Activated CD4-positive, alpha-beta T cell treated with anti-CD3 and anti-CD28 coated beads for 36 hours (primary cell): ENCODE data around the gene CCDC91. TPM values are rescaled to one million over a fixed set of nuclear protein-coding genes. Genes with fewer than 3 reads are reported as not detected.

Source experiments
- ATAC-seq: fragments of 200-7000 bp; cut with Tn5 transposase; one replicate; pipeline ENCODE4 v1.10.0; 2021; ENCODE audit warnings: mild to moderate bottlenecking, moderate library complexity
- CTCF ChIA-PET: fragments of 350-600 bp; sonication (Branson Sonifier 250); formaldehyde crosslinking; loops from one replicate; lab custom pipeline; 2021; ENCODE audit warnings: antibody characterized with exemption; lab: Charles Lee
- POLR2A ChIA-PET: fragments of 350-600 bp; sonication (Branson Sonifier 250); formaldehyde crosslinking; loops from one replicate; lab custom pipeline; 2021; ENCODE audit warnings: antibody characterized with exemption, inconsistent platforms; lab: Charles Lee
- DNase-seq: peaks from one replicate; pipeline ENCODE4 v3.0.0-alpha.2; 2020
- H3K27ac Mint-ChIP-seq: one replicate; pipeline ENCODE4 v1.8.0; 2021; ENCODE audit warnings: mixed read lengths
- H3K27me3 Mint-ChIP-seq: one replicate; pipeline ENCODE4 v1.8.0; 2021; ENCODE audit warnings: mixed read lengths
- H3K36me3 Mint-ChIP-seq: one replicate; pipeline ENCODE4 v1.8.0; 2021; ENCODE audit warnings: low read depth, mixed read lengths
- H3K4me1 Mint-ChIP-seq: one replicate; pipeline ENCODE4 v1.8.0; 2021; ENCODE audit warnings: mixed read lengths
- H3K4me3 Mint-ChIP-seq: one replicate; pipeline ENCODE4 v1.8.0; 2021; ENCODE audit warnings: mild to moderate bottlenecking, moderate library complexity, mixed read lengths
- H3K9me3 Mint-ChIP-seq: one replicate; pipeline ENCODE4 v1.8.0; 2021; ENCODE audit warnings: low read depth, mixed read lengths
- intact Hi-C, 2 experiments: fragments of 100-400 bp; cut with DNase I in 1 of 2; cut with micrococcal nuclease in 1 of 2; formaldehyde crosslinking; loops; one replicate each; pipeline versions ENCODE4 v1.14.2 to v1.15.1; 2022 to 2024; cut with DNase I, micrococcal nuclease
- total RNA-seq, 2 experiments: library from RNA; stranded (reverse); gene quantifications; one replicate each; pipeline ENCODE4 v1.2.3, GENCODE V29; 2021

The CCDC91 gene
- total RNA-seq, 2 experiments from 2014 or later: 13.9 to 16.0 TPM

DNA sequence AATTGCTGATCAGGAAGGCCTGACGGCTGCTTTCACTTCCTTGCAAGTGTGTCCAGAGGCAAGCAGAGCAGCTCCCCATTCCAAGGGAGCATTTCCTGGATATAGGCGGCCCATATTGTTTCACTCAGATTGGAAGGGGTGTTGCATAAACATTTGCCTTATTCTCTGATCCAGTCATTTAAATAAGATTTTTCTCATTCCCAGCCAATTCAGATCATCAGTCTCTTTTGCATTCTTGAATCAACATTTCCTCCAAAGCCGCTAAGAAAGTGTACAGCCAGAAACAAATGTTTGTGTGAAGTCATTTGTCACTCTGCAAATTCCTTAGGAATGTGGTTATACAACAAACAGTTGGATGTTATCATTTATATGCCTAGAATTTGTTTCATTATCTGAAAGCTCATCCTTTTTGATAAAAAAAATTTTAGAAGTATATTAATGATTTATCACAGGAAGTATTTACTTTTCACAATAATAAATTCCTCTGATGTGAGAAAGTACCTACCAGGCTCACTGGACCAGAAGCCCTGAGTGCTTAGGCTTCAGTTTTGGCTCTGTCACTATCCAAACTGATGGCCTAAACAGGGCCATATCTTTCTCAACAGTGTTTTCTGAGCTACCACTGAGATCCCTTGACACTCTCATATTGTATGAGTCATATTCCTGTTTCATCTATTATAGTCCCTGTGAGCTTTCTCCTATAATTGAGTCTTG is 379.6 kb downstream of the CCDC91 start:
- Mint-ChIP-seq H3K9me3 (no peaks in the 10 kb centered on the region), H3K4me3 (no peak overlapping the region), H3K27me3 (no peaks in the 10 kb centered on the region), H3K27ac (no peak overlapping the region), H3K4me1 (no peaks in the 10 kb centered on the region), H3K36me3 (peaks cover 3% of the 10 kb centered on the region)
- DNase-seq (no peak), ATAC-seq (peak; percentile 85)
- ChIA-PET CTCF (no interaction called here), POLR2A (no interaction called here)
- intact Hi-C loops: no loop called here

DNA sequence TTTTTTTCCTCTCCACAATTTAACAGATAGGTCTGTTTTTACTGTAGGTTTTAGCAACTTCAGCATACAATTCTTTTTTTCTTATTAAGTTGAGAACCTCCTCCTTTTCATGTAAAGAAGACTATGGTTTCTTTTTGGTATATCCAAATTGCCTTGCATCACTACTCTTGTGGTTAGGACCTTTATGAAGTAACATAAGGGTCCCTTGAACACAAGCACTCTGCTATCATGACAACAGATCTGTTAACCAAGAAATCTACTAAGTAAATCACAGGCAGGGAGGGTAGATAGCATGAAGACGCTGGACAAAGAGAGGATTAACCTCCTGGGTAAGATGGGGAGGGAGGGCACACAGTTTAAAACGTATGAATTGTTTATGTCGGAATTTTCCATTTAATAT is 380.6 kb downstream of the CCDC91 start:
- ChIA-PET CTCF (no interaction called here), POLR2A (no interaction called here)
- intact Hi-C loops: no loop called here
- no peaks in the 10 kb centered on the region for H3K36me3 Mint-ChIP-seq
- H3K9me3 Mint-ChIP-seq: no peaks in the 10 kb centered on the region
- no peak overlapping the region for H3K4me3 Mint-ChIP-seq
- H3K4me1 Mint-ChIP-seq: no peaks in the 10 kb centered on the region
- H3K27ac Mint-ChIP-seq: no peak overlapping the region
- DNase-seq (no peak), ATAC-seq (no peak)
- H3K27me3 Mint-ChIP-seq: no peaks in the 10 kb centered on the region

DNA sequence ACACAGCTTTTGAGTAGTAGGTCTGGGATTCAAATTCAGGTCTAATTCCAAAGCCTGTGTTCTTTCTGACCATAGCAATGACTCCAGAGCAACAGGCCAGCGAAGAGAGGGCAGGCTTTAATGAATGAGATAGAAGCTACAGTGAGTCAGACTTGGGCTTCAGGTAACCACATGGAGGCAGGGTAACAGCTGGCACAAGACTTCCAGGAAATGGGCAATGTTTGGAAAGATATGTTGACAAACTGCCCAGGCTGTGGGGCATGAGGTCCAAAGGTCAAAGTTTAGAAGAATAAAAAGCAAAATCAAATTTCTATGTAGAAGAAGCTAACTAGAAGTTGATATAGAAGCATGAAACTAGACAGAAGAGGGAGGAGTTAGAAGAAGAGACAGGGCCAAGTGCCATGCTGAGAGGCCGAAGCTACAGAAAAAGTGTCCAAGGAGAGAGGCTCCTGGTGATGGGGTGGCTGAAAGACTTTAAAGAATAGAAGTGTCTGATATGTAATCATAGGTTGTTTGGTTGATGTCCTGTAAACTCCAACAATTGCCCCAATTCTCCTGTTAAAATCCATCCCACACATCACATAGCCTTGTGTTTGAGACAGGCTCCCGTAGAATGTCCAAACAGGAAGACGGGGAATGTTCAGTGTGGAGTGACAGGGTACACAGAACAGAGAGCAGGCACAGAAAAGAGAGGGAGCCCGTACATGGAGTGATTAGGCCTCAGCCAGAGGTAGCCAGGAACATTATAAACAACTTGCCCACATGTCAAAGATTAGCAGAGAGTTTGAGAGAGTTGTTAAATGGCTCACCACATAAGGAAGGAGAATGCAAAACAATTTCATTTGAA is 384.7 kb downstream of the CCDC91 start:
- Mint-ChIP-seq H3K9me3 (no peaks in the 10 kb centered on the region), H3K4me3 (no peak overlapping the region), H3K36me3 (no peaks in the 10 kb centered on the region), H3K27me3 (no peaks in the 10 kb centered on the region), H3K27ac (no peak overlapping the region), H3K4me1 (no peaks in the 10 kb centered on the region)
- ChIA-PET POLR2A (no interaction called here), CTCF (interaction anchor here (1.2 kb wide), 1 partner anchor 9 kb away, joined by 3 read pairs; no protein-coding TSS in a partner anchor)
- intact Hi-C loops: no loop called here
- ATAC-seq (no peak), DNase-seq (no peak)

DNA sequence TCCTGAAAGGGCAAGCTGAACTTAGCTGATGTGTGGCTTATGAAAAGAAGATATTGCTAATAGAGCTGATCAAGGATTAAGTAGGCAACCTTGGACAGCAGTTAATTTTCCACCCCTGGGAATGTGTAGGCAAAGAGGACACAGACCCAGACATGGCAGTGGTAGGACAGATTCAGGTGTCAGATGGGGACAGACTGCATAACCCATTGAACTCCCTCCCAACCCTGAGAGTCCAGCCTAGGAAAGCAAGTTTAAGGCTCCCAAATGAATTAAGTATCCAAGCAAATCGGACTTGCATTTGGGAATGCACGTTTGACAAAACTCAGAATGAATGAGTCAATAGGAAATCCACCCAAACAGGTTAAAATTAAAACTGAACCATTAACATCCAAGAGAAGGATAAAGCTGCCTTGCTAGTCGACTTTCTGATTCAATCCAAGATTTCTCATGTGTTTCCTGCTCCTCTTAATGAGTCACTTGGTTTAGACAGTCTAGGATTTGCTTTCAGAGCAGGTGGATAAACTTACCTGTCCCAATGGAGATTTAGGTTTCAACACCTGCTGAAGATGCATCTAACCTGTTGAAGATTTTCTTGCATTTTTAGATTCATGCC is 385.4 kb downstream of the CCDC91 start:
- intact Hi-C loops: no loop called here
- CTCF ChIA-PET: interaction anchor here (1.2 kb wide), 1 partner anchor 8 kb away, joined by 3 read pairs; no protein-coding TSS in a partner anchor
- no peaks in the 10 kb centered on the region for H3K27me3 Mint-ChIP-seq
- no peaks in the 10 kb centered on the region for H3K9me3 Mint-ChIP-seq
- POLR2A ChIA-PET: no interaction called here
- no peaks in the 10 kb centered on the region for H3K4me1 Mint-ChIP-seq
- no peak overlapping the region for H3K4me3 Mint-ChIP-seq
- H3K36me3 Mint-ChIP-seq: no peaks in the 10 kb centered on the region
- ATAC-seq (no peak), DNase-seq (no peak)
- H3K27ac Mint-ChIP-seq: no peak overlapping the region

DNA sequence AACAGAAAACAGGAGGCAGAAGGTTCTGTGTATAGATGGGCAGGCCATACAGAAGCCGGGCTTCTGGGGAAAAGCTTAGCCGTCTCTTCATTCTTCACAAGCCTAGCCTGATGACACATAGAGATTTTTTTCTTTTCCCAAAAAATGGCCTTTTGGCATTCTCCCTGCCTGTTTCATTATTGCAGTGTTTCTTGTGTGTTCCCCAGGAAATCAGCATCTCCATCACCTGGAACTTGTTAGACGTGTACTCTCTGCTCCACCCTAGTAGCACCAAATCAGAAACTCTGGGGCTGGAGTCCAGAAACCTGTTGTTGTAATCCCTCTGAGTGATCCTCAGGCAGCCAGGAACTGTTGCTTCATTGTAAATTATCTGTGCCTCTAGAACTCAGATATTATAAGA is 388.1 kb downstream of the CCDC91 start:
- no peak for DNase-seq
- ChIA-PET POLR2A (no interaction called here), CTCF (no interaction called here)
- no peak overlapping the region for H3K27ac Mint-ChIP-seq
- no peaks in the 10 kb centered on the region for H3K36me3 Mint-ChIP-seq
- no peak for ATAC-seq
- intact Hi-C loops: no loop called here
- H3K4me1 Mint-ChIP-seq: no peaks in the 10 kb centered on the region
- no peaks in the 10 kb centered on the region for H3K9me3 Mint-ChIP-seq
- no peak overlapping the region for H3K4me3 Mint-ChIP-seq
- H3K27me3 Mint-ChIP-seq: no peaks in the 10 kb centered on the region

DNA sequence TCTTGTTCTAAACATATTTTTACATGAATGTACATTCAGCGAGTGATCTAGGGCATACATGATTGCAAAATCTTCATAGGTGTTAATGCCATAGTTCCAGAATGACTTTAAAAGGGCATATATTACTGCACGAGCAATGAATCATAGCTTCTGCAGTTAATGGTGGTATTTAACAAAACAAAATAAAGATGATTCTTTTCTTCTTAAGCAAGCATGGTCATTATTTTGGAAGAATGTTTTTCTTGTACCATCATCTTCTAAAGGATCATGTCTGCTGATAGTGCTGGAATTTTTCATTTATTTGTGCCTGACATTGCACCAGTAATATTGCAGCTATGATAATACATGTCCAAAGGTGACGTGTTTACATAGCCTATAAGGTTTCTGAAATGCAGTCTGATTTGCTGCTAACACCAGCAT is 388.6 kb downstream of the CCDC91 start:
- no peak overlapping the region for H3K4me3 Mint-ChIP-seq
- no peaks in the 10 kb centered on the region for H3K9me3 Mint-ChIP-seq
- no peak overlapping the region for H3K27ac Mint-ChIP-seq
- no peaks in the 10 kb centered on the region for H3K36me3 Mint-ChIP-seq
- H3K27me3 Mint-ChIP-seq: no peaks in the 10 kb centered on the region
- POLR2A ChIA-PET: no interaction called here
- ATAC-seq (no peak), DNase-seq (no peak)
- CTCF ChIA-PET: no interaction called here
- no peaks in the 10 kb centered on the region for H3K4me1 Mint-ChIP-seq
- intact Hi-C loops: no loop called here

DNA sequence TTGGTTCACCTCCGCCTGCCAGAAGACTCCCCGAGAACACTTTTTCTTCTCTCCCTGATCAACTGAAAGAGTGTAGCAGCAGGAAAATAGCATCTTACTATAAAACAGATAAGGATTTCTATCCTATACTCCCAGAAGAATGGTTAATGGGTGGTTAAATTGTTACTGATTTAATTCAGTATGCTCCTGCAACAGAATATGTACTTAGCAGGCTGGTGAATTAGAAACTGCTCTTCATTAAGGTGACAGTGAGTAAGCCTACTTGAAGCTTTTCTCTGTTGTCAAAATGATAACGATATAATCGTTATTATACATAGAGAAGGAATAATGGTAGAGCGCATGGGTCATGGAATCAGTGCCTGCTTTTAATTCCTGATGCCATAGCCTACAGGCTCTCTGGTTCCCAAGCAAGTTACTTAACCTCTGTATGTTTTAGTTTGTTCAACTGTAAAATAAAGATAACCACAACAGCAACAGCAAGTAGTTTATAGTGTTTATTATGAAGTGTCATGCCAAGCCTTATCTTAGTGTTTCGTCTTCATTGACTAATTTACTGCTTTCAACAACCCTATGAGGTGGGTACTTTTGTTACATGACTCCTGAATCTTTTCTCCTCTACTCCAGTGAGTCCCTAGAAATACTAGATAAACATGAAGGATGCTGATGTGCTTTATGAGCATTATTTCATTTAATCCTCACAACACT is 392.6 kb downstream of the CCDC91 start:
- no peak for DNase-seq
- no peak for ATAC-seq
- H3K4me3 Mint-ChIP-seq: no peak overlapping the region
- no peaks in the 10 kb centered on the region for H3K27me3 Mint-ChIP-seq
- no peaks in the 10 kb centered on the region for H3K36me3 Mint-ChIP-seq
- H3K4me1 Mint-ChIP-seq: no peaks in the 10 kb centered on the region
- intact Hi-C loops: no loop called here
- no peaks in the 10 kb centered on the region for H3K9me3 Mint-ChIP-seq
- no peak overlapping the region for H3K27ac Mint-ChIP-seq
- ChIA-PET CTCF (interaction anchor here (1.0 kb wide), 1 partner anchor 8 kb away, joined by 3 read pairs; no protein-coding TSS in a partner anchor), POLR2A (no interaction called here)

DNA sequence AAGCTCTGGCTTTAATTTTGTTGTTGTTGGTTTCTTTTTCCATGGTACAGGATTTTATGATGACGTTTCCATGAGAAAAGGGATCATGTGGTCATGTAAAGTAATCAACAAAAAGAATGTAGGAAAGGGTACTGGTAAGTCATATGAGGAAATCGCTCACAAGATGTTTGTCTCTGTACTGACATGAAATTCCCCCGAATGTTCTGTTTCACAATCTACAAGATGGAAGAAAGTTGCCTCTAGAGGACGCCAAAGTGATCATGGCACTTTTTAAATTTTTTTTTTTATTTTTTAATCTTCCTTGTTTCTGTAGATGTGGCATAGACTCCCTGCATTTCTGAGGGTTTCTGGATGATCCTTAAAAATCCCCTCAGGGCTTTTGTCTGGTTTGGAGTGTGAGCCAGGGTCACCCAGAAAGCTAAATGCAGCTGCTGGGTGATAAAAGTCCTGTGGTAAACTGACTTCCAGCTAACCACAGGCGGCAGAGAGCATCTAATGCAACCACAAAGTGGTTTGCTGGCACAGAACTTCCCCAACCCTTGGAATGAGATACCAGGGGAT is 393.5 kb downstream of the CCDC91 start:
- Mint-ChIP-seq H3K9me3 (no peaks in the 10 kb centered on the region), H3K36me3 (no peaks in the 10 kb centered on the region), H3K4me3 (no peak overlapping the region), H3K27ac (no peak overlapping the region), H3K27me3 (no peaks in the 10 kb centered on the region), H3K4me1 (no peaks in the 10 kb centered on the region)
- no peak for ATAC-seq
- no peak for DNase-seq
- intact Hi-C loops: no loop called here
- ChIA-PET CTCF (interaction anchor here (1.0 kb wide), 1 partner anchor 9 kb away, joined by 3 read pairs; no protein-coding TSS in a partner anchor), POLR2A (no interaction called here)

DNA sequence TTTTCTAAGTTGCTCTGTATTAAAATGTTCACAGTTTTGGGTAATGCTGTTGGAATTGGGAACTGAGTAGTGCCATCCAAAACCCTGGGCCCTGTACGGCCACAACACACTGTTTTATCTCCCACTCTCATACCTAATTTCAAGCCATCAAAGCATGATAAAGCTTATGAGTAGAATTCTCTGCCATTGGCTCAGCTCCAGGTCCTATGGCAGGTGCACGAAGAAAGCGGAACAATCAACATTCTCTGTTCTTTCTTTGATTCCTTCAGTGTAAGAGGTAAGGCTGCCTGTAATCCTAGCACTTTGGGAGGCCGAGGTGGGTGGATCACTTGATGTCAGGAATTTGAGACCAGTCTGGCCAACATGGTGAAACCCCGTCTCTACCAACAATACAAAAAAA is 394.9 kb downstream of the CCDC91 start:
- Mint-ChIP-seq H3K4me3 (no peak overlapping the region), H3K27ac (no peak overlapping the region), H3K36me3 (no peaks in the 10 kb centered on the region), H3K4me1 (no peaks in the 10 kb centered on the region), H3K9me3 (no peaks in the 10 kb centered on the region), H3K27me3 (no peaks in the 10 kb centered on the region)
- intact Hi-C loops: no loop called here
- POLR2A ChIA-PET: no interaction called here
- CTCF ChIA-PET: no interaction called here
- no peak for ATAC-seq
- no peak for DNase-seq

DNA sequence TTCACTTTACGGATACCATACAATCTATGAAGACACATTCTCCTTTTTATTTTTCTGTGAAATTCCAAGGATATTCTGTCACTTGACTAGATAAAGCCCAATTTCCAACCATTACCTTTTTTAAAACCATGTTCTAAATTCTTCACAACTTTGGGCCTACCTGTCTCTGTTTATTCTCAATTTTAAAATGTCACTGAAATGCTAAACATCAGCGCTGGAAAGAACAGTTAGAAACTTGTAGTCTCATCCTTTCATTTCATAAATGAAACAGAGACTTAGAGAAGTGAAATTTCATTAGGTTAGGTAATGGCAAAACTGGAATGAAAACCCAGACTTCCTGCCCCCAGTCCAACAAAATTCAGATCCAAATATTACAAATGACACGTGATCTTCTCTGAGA is 396.2 kb downstream of the CCDC91 start:
- intact Hi-C loops: no loop called here
- Mint-ChIP-seq H3K4me1 (no peaks in the 10 kb centered on the region), H3K4me3 (no peak overlapping the region), H3K9me3 (no peaks in the 10 kb centered on the region), H3K36me3 (no peaks in the 10 kb centered on the region), H3K27me3 (no peaks in the 10 kb centered on the region), H3K27ac (no peak overlapping the region)
- POLR2A ChIA-PET: no interaction called here
- DNase-seq (no peak), ATAC-seq (no peak)
- CTCF ChIA-PET: interaction anchor here (0.6 kb wide), 1 partner anchor 81 kb away, joined by 3 read pairs; no protein-coding TSS in a partner anchor

DNA sequence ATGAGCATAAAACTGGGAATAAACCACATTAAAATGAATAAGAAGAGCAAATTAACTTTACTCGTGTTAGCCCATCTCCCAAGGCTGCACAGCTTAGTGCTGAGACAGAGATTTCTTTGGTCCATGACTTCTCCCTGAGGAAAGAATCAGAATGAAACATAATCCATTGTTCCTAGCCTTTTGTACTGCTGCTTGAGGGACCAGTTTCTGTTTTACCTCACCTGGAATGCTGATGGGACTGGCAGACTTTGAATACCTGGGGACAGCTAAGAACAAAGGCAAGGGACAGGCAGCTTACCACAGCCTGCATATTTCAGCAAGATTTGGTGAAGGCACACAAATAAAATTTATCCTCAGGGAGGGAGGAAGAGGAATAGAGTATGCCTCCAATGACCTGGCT is 401.6 kb downstream of the CCDC91 start:
- intact Hi-C loops: no loop called here
- no peak overlapping the region for H3K4me3 Mint-ChIP-seq
- H3K36me3 Mint-ChIP-seq: peaks cover 3% of the 10 kb centered on the region
- H3K27ac Mint-ChIP-seq: no peak overlapping the region
- ChIA-PET CTCF (no interaction called here), POLR2A (no interaction called here)
- no peak for DNase-seq
- H3K9me3 Mint-ChIP-seq: peaks cover 17% of the 10 kb centered on the region
- peaks cover 2% of the 10 kb centered on the region for H3K27me3 Mint-ChIP-seq
- ATAC-seq: no peak
- no peaks in the 10 kb centered on the region for H3K4me1 Mint-ChIP-seq
